SHP77 (cell line): ENCODE results near the gene VDAC1.
"Not testable (repeated sequence)": the region's sequence is repeated elsewhere in the genome, so short reads cannot be mapped to it uniquely, and the experiment has no call there.

Source experiments
- DNase-seq, 2 experiments: peaks; one replicate each; lab custom pipeline; 2025; lab: John Stamatoyannopoulos, UW

VDAC1 gene

GRCh38 chr5:133967698-133968203, 37.0 kb downstream of the VDAC1 start:
- no peak for DNase-seq

GRCh38 chr5:133967124-133967523, 37.7 kb downstream of the VDAC1 start:
- DNase-seq = no peak

- no peak for DNase-seq
Observed at GRCh38 chr5:133966090-133966489, 38.7 kb downstream of the VDAC1 start.

- DNase-seq = no peak
Observed at GRCh38 chr5:133963493-133964128, 41.2 kb downstream of the VDAC1 start.

- DNase-seq = no peak
Observed at GRCh38 chr5:133962801-133963476, 41.8 kb downstream of the VDAC1 start.

- DNase-seq = no peak
Observed at GRCh38 chr5:133962131-133962530, 42.6 kb downstream of the VDAC1 start.

- no peak for DNase-seq
Observed at GRCh38 chr5:133959643-133960042, 45.1 kb downstream of the VDAC1 start.

- DNase-seq = no peak
Observed at GRCh38 chr5:133957591-133957990, 47.2 kb downstream of the VDAC1 start.

GRCh38 chr5:133957080-133957479, 47.7 kb downstream of the VDAC1 start:
- DNase-seq = no peak

- DNase-seq = not testable (repeated sequence)
Observed at GRCh38 chr5:133956196-133956595, 48.6 kb downstream of the VDAC1 start.

GRCh38 chr5:133953568-133954145, 51.1 kb downstream of the VDAC1 start:
- DNase-seq = no peak

- no peak for DNase-seq
Observed at GRCh38 chr5:133952729-133953567, 51.8 kb downstream of the VDAC1 start.

- no peak for DNase-seq
Observed at GRCh38 chr5:133950821-133951612, 53.8 kb downstream of the VDAC1 start.

GRCh38 chr5:133948721-133949120, 56.1 kb downstream of the VDAC1 start:
- no peak for DNase-seq

- DNase-seq = no peak
Observed at GRCh38 chr5:133947431-133947841, 57.3 kb downstream of the VDAC1 start.

GRCh38 chr5:133945568-133945967, 59.2 kb downstream of the VDAC1 start:
- no peak for DNase-seq

GRCh38 chr5:133944263-133945185, 60.3 kb downstream of the VDAC1 start:
- DNase-seq = peak; percentile 41 to 54

GRCh38 chr5:133943475-133943817, 61.3 kb downstream of the VDAC1 start:
- DNase-seq = no peak

GRCh38 chr5:133942614-133943474, 61.9 kb downstream of the VDAC1 start:
- DNase-seq = no peak
